Breast epithelium (tissue), 4 donors: ENCODE results near the gene EXO1. TPM values are rescaled to one million over a fixed set of nuclear protein-coding genes. Genes with fewer than 3 reads are reported as not detected.

Source experiments
- DNase-seq, 2 donors: peaks; one replicate each; pipeline ENCODE4 v3.0.0-alpha.2; 2019; ENCODE audit warnings: low spot score in 2 of 2
- H3K27ac ChIP-seq, 2 donors: fragments of 200-600 bp; sonication (generic) in 1 of 2; one replicate each; pipeline ENCODE4 v1.5.1; 2016 to 2019; ENCODE audit warnings: mild to moderate bottlenecking in 1 of 2
- H3K27me3 ChIP-seq, 2 donors: fragments of 200-600 bp; sonication (generic) in 1 of 2; one replicate each; pipeline versions ENCODE4 v1.5.1 to v1.6.0; 2017 to 2019; ENCODE audit warnings: control low read depth in 1 of 2, mild to moderate bottlenecking in 1 of 2
- H3K36me3 ChIP-seq: fragments of 200-600 bp; one replicate; pipeline ENCODE4 v1.5.1; 2019
- H3K4me1 ChIP-seq, 2 donors: fragments of 200-600 bp; sonication (generic); one replicate each; pipeline ENCODE4 v1.5.1; 2016 to 2019; ENCODE audit warnings: control low read depth in 1 of 2
- H3K4me3 ChIP-seq, 3 donors: fragments of 200-600 bp; sonication (generic); 1 replicate in 2 of 3; 2 replicates in 1 of 3; pipeline ENCODE4 v1.5.1; 2016 to 2019; ENCODE audit warnings: mild to moderate bottlenecking in 3 of 3, moderate library complexity in 2 of 3
- H3K9me3 ChIP-seq, 2 donors: fragments of 200-600 bp; sonication (generic) in 1 of 2; one replicate each; pipeline ENCODE4 v1.5.1; 2016 to 2019; ENCODE audit warnings: control low read depth in 1 of 2
- CTCF ChIP-seq, 3 donors: fragments of 450-650 bp; IDR thresholded peaks; one replicate each; pipeline ENCODE4 v1.5.1; 2016 to 2017; ENCODE audit warnings: antibody characterized with exemption in 3 of 3, mild to moderate bottlenecking in 3 of 3, moderate library complexity in 3 of 3
- POLR2A ChIP-seq: fragments of 450-650 bp; IDR thresholded peaks from one replicate; pipeline ENCODE4 v1.6.1; 2016; ENCODE audit warnings: antibody characterized with exemption, mild to moderate bottlenecking, moderate library complexity
- POLR2AphosphoS5 ChIP-seq, 3 donors: sonication (generic); formaldehyde crosslinking; IDR thresholded peaks; one replicate each; pipeline ENCODE4 v1.6.1; 2017; ENCODE audit warnings: antibody characterized with exemption in 3 of 3
- intact Hi-C: fragments of 100-400 bp; cut with DNase I; formaldehyde crosslinking; loops from one replicate; pipeline ENCODE4 v1.15.1; 2023; ENCODE audit warnings: low total_unique reads
- total RNA-seq, 3 donors: library from RNA; depleted of rRNA; stranded (reverse); fragments of >200 nt; gene quantifications; one replicate each; pipeline ENCODE4 v1.1.0, GENCODE V29; 2016

EXO1 gene
- total RNA-seq, 3 donors from 2014 or later, result 0.16 TPM; not detected in 2

GRCh38 chr1:241808265-241808664 lies 39.7 kb upstream of the EXO1 start:
- intact Hi-C loops, result no loop called here
- Histone ChIP-seq H3K4me1 (no peaks in the 10 kb centered on the region), H3K36me3 (no peaks in the 10 kb centered on the region), H3K27ac (no peak overlapping the region), H3K27me3 (no peaks in the 10 kb centered on the region), H3K4me3 (no peak overlapping the region), H3K9me3 (no peaks in the 10 kb centered on the region)
- TF ChIP-seq CTCF (IDR thresholded peaks at IDR 0.05) (no peak), POLR2AphosphoS5 (IDR thresholded peaks at IDR 0.05) (no peak), POLR2A (no peak)
- DNase-seq, result no peak

GRCh38 chr1:241810769-241811405 lies 37.1 kb upstream of the EXO1 start:
- H3K4me3 ChIP-seq, result no peak overlapping the region
- H3K36me3 ChIP-seq, result no peaks in the 10 kb centered on the region
- H3K9me3 ChIP-seq, result no peaks in the 10 kb centered on the region
- no peak for DNase-seq
- intact Hi-C loops, result no loop called here
- H3K4me1 ChIP-seq, result no peaks in the 10 kb centered on the region
- no peak for TF ChIP-seq POLR2A
- H3K27ac ChIP-seq, result no peak overlapping the region
- H3K27me3 ChIP-seq, result no peaks in the 10 kb centered on the region

GRCh38 chr1:241813768-241814320 lies 34.2 kb upstream of the EXO1 start:
- H3K27me3 ChIP-seq, result no peaks in the 10 kb centered on the region
- no peaks in the 10 kb centered on the region for H3K36me3 ChIP-seq

GRCh38 chr1:241816008-241816407 lies 32.0 kb upstream of the EXO1 start:
- Histone ChIP-seq H3K4me1 (no peaks in the 10 kb centered on the region), H3K9me3 (no peaks in the 10 kb centered on the region), H3K27me3 (no peaks in the 10 kb centered on the region), H3K4me3 (no peak overlapping the region), H3K36me3 (no peaks in the 10 kb centered on the region), H3K27ac (no peak overlapping the region)
- TF ChIP-seq POLR2A, result no peak
- no peak for TF ChIP-seq POLR2AphosphoS5 (IDR thresholded peaks at IDR 0.05)
- TF ChIP-seq CTCF (IDR thresholded peaks at IDR 0.05), result no peak
- intact Hi-C loops, result no loop called here
- no peak for DNase-seq

More at GRCh38 chr1:241813768-241814320, 34.2 kb upstream of the EXO1 start:
- H3K9me3 ChIP-seq, result no peaks in the 10 kb centered on the region
- H3K4me1 ChIP-seq, result no peaks in the 10 kb centered on the region
- no peak overlapping the region for H3K4me3 ChIP-seq
- no peak overlapping the region for H3K27ac ChIP-seq
- intact Hi-C loops, result no loop called here
- no peak for DNase-seq
- no peak for TF ChIP-seq POLR2A
- TF ChIP-seq CTCF (IDR thresholded peaks at IDR 0.05), result no peak
- TF ChIP-seq POLR2AphosphoS5 (IDR thresholded peaks at IDR 0.05), result no peak

GRCh38 chr1:241817331-241817792 lies 30.6 kb upstream of the EXO1 start:
- Histone ChIP-seq H3K36me3 (no peaks in the 10 kb centered on the region), H3K4me1 (no peaks in the 10 kb centered on the region), H3K27me3 (no peaks in the 10 kb centered on the region), H3K27ac (no peak overlapping the region), H3K4me3 (no peak overlapping the region), H3K9me3 (no peaks in the 10 kb centered on the region)
- no peak for TF ChIP-seq POLR2A
- no peak for TF ChIP-seq POLR2AphosphoS5 (IDR thresholded peaks at IDR 0.05)
- no peak for TF ChIP-seq CTCF (IDR thresholded peaks at IDR 0.05)
- intact Hi-C loops, result no loop called here
- DNase-seq, result no peak
